Psoas muscle (tissue), 8 donors: ENCODE results near the gene ANKZF1. TPM values are rescaled to one million over a fixed set of nuclear protein-coding genes. Genes with fewer than 3 reads are reported as not detected.

ENCODE experiments used
- ATAC-seq, 4 donors: fragments of 200-7000 bp; cut with Tn5 transposase; one replicate each; pipeline ENCODE4 v1.9.1; 2020; ENCODE audit warnings: moderate library complexity in 3 of 4, mild to moderate bottlenecking in 2 of 4
- DNase-seq, 2 donors: peaks; one replicate each; pipeline ENCODE4 v3.0.0-alpha.2; 2020
- H3K27ac ChIP-seq: fragments of 200-600 bp; one replicate; pipeline ENCODE4 v1.8.0; 2022
- H3K27me3 ChIP-seq, 3 donors: fragments of 200-600 bp in 1 of 3; one replicate each; pipeline versions ENCODE4 v1.6.1 to v1.8.0; 2013 to 2022; ENCODE audit warnings: low read length in 2 of 3, mild to moderate bottlenecking in 2 of 3, moderate library complexity in 1 of 3; ENCODE audit not compliant: insufficient read depth in 3 of 3
- H3K36me3 ChIP-seq, 2 donors: fragments of 200-600 bp in 1 of 2; one replicate each; pipeline versions ENCODE4 v1.6.1 to v1.8.0; 2013 to 2022; ENCODE audit warnings: low read depth in 1 of 2, mild to moderate bottlenecking in 1 of 2, moderate library complexity in 1 of 2; ENCODE audit not compliant: insufficient read depth in 1 of 2
- H3K4me1 ChIP-seq: fragments of 200-600 bp; one replicate; pipeline ENCODE4 v1.8.0; 2022
- H3K4me3 ChIP-seq: fragments of 200-600 bp; one replicate; pipeline ENCODE4 v1.8.0; 2022; ENCODE audit warnings: mild to moderate bottlenecking
- H3K9me3 ChIP-seq: fragments of 200-600 bp; one replicate; pipeline ENCODE4 v1.8.0; 2022
- CTCF ChIP-seq: fragments of 200-600 bp; IDR thresholded peaks from one replicate; pipeline ENCODE4 v1.8.0; 2022; ENCODE audit warnings: antibody characterized with exemption
- WGBS, 3 donors: extraction: QIAGEN DNeasy Blood & Tissue Kit; methylation state at CpG; one replicate each; pipeline versions ENCODE4 v1.1.6 to v1.1.7; 2013; 5-methylcytosine and 5-hydroxymethylcytosine counted together
- intact Hi-C, 2 donors: fragments of 100-400 bp; cut with DNase I; formaldehyde crosslinking; loops; one replicate each; pipeline versions ENCODE4 v1.11.0 to v1.14.2; 2022
- polyA plus RNA-seq, 3 donors: library from polyadenylated mRNA; stranded (reverse); fragments of 200-250 nt; gene quantifications; one replicate each; pipeline ENCODE4 v1.2.3, GENCODE V29; 2013
- total RNA-seq, 4 donors: library from RNA; stranded (reverse); fragmentation: NEBNext Ultra II Directional in 2 of 4; extraction: Animal tissue kit (Norgen Biotek cat#: 25700) in 2 of 4; gene quantifications; one replicate each; pipeline versions ENCODE4 v1.2.1 to v1.2.4, GENCODE V29; 2021 to 2023
- donor health status: healthy with polysubstance abuse.
- donor health status: DM: no; HTN: no; CAD: no; lungs with moderate emphysema.
- donor health status: Bipolar disorder and iron deficiency.
- donor health status: healthy.
- donor health status: DM: yes; HTN: yes; CAD: no.
- donor health status: DM: no; HTN: no; CAD: no.
- donor health status: DM: no; HTN: no; CAD: no.
- donor health status: DM: yes; HTN: yes; CAD: no.

Gene ANKZF1
- total and polyA plus RNA-seq, 7 donors: 8.7 to 29.4 (median 14.9) TPM

- no peak for ATAC-seq
- H3K4me3 ChIP-seq: peak overlapping the region; percentile 75
- intact Hi-C loops: no loop called here
- H3K4me1 ChIP-seq: peaks cover 15% of the 10 kb centered on the region
- TF ChIP-seq CTCF: no peak
- H3K9me3 ChIP-seq: no peaks in the 10 kb centered on the region
- H3K27me3 ChIP-seq: no peaks in the 10 kb centered on the region
- 72 to 79% (median 72%) methylated on average over 17 of the region's 17 CpGs for WGBS, 3 donors
- H3K36me3 ChIP-seq: peaks cover 3 to 56% of the 10 kb centered on the region in 2 donors
- peak overlapping the region; percentile 91 for H3K27ac ChIP-seq
- no peak for DNase-seq
Measured at GRCh38 chr2:219207884-219208740, 21.5 kb upstream of the ANKZF1 start.

GRCh38 chr2:219209236-219210195 is 20.1 kb upstream of the ANKZF1 start:
- ATAC-seq: no peak

GRCh38 chr2:219210196-219210885 is 19.3 kb upstream of the ANKZF1 start:
- 89 to 91% (median 91%) methylated on average over 24 of the region's 24 CpGs for WGBS, 3 donors
- ATAC-seq: no peak
- Histone ChIP-seq H3K4me3 (no peak overlapping the region), H3K4me1 (peaks cover 15% of the 10 kb centered on the region), H3K27ac (no peak overlapping the region), H3K36me3 (peaks cover 3 to 78% of the 10 kb centered on the region in 2 donors), H3K9me3 (no peaks in the 10 kb centered on the region), H3K27me3 (no peaks in the 10 kb centered on the region)
- TF ChIP-seq CTCF: no peak
- intact Hi-C loops: no loop called here
- DNase-seq: no peak

More at GRCh38 chr2:219209236-219210195, 20.1 kb upstream of the ANKZF1 start:
- DNase-seq: no peak
- intact Hi-C loops: no loop called here
- Histone ChIP-seq H3K27ac (no peak overlapping the region), H3K36me3 (peaks cover 3 to 70% of the 10 kb centered on the region in 2 donors), H3K9me3 (no peaks in the 10 kb centered on the region), H3K4me1 (peaks cover 15% of the 10 kb centered on the region), H3K27me3 (no peaks in the 10 kb centered on the region), H3K4me3 (no peak overlapping the region)
- no peak for TF ChIP-seq CTCF
- WGBS, 3 donors: 76 to 83% (median 78%) methylated on average over 18 of the region's 18 CpGs

GRCh38 chr2:219210886-219211362 is 18.7 kb upstream of the ANKZF1 start:
- peaks cover 16% of the 10 kb centered on the region for H3K4me1 ChIP-seq
- no peak overlapping the region for H3K4me3 ChIP-seq
- no peaks in the 10 kb centered on the region for H3K9me3 ChIP-seq
- no peak for DNase-seq
- H3K27me3 ChIP-seq: no peaks in the 10 kb centered on the region
- H3K27ac ChIP-seq: no peak overlapping the region
- intact Hi-C loops: no loop called here
- peaks cover 3 to 84% of the 10 kb centered on the region in 2 donors for H3K36me3 ChIP-seq
- no peak for ATAC-seq
- no peak for TF ChIP-seq CTCF
- 83 to 92% (median 86%) methylated on average over 9 of the region's 9 CpGs for WGBS, 3 donors
